ENCODE results near the gene EVI5.
"Not testable (repeated sequence)": the region's sequence is repeated elsewhere in the genome, so short reads cannot be mapped to it uniquely, and the experiment has no call there.

EVI5 gene

GRCh38 chr1:92786111-92786901 lies 1.4 kb upstream of the EVI5 start:
- Histone ChIP-seq H3K9ac (ENCODE audit: low read length) (no peak overlapping the region), H3K4me3 (ENCODE audit: low read length) (no peak overlapping the region), H3K27me3 (ENCODE audit: control insufficient read depth, insufficient read depth, low read length) (no peaks in the 10 kb centered on the region), H3K27ac (ENCODE audit: low read depth, low read length) (no peak overlapping the region), H3K36me3 (ENCODE audit: control insufficient read depth, insufficient read depth, low read length) (no peaks in the 10 kb centered on the region), H3K4me1 (ENCODE audit: control insufficient read depth, insufficient read depth, low read length) (no peaks in the 10 kb centered on the region)

DNA sequence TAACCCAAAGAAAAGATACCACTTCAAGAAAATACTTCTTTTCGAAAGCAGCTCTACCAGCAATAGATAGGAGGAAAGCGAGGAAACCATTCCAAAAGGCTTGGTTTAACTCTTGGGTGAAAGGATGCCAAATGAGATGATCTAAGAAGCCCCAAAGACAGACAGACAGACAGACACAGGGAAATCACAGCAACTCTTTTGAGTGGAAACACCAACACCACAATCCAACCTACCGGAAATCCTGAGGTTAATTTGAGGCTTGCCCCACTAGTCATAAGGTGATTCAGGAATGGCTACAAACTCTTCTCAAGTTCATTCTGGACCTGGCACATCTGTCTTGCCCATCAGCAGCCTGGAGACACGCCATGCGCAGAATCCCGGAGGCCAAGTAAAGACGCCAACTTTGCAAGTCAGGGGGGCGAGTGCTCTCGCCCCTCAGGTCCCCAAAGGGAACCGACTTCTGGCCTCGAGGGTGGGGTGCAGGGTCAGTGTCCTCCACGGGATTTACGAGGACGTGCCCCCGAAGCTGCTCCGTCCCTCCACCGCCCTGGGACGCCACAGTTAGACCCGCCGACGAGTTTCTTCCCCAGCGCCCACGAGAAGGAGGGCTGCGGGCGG lies 778 bp downstream of the EVI5 start:
- Histone ChIP-seq H3K27ac (ENCODE audit: low read depth, low read length) (peak overlapping the region; percentile 99), H3K4me3 (ENCODE audit: low read length) (peak overlapping the region; percentile 72), H3K9ac (ENCODE audit: low read length) (peak overlapping the region; percentile 46), H3K36me3 (ENCODE audit: control insufficient read depth, insufficient read depth, low read length) (no peaks in the 10 kb centered on the region), H3K4me1 (ENCODE audit: control insufficient read depth, insufficient read depth, low read length) (no peaks in the 10 kb centered on the region), H3K27me3 (ENCODE audit: control insufficient read depth, insufficient read depth, low read length) (no peaks in the 10 kb centered on the region)

GRCh38 chr1:92783550-92783949 lies 1.4 kb downstream of the EVI5 start:
- Histone ChIP-seq H3K27ac (ENCODE audit: low read depth, low read length) (peak overlapping the region; percentile 99), H3K4me3 (ENCODE audit: low read length) (peak overlapping the region; percentile 72), H3K9ac (ENCODE audit: low read length) (peak overlapping the region; percentile 46)
- not testable (repeated sequence) for H3K36me3 ChIP-seq (ENCODE audit: control insufficient read depth, insufficient read depth, low read length); H3K4me1 ChIP-seq (ENCODE audit: control insufficient read depth, insufficient read depth, low read length); H3K27me3 ChIP-seq (ENCODE audit: control insufficient read depth, insufficient read depth, low read length)

- no peaks in the 10 kb centered on the region for H3K36me3 ChIP-seq (ENCODE audit: control insufficient read depth, insufficient read depth, low read length)
- H3K27ac ChIP-seq (ENCODE audit: low read depth, low read length) = no peak overlapping the region
- H3K9ac ChIP-seq (ENCODE audit: low read length) = no peak overlapping the region
- no peak overlapping the region for H3K4me3 ChIP-seq (ENCODE audit: low read length)
- peaks cover 3% of the 10 kb centered on the region for H3K4me1 ChIP-seq (ENCODE audit: control insufficient read depth, insufficient read depth, low read length)
- H3K27me3 ChIP-seq (ENCODE audit: control insufficient read depth, insufficient read depth, low read length) = no peaks in the 10 kb centered on the region
Observed at GRCh38 chr1:92778376-92778775, 6.5 kb downstream of the EVI5 start.

- Histone ChIP-seq H3K9ac (ENCODE audit: low read length) (no peak overlapping the region), H3K27ac (ENCODE audit: low read depth, low read length) (no peak overlapping the region), H3K4me1 (ENCODE audit: control insufficient read depth, insufficient read depth, low read length) (peaks cover 3% of the 10 kb centered on the region), H3K36me3 (ENCODE audit: control insufficient read depth, insufficient read depth, low read length) (no peaks in the 10 kb centered on the region), H3K4me3 (ENCODE audit: low read length) (no peak overlapping the region), H3K27me3 (ENCODE audit: control insufficient read depth, insufficient read depth, low read length) (no peaks in the 10 kb centered on the region)
Observed at GRCh38 chr1:92774407-92774806, 10.5 kb downstream of the EVI5 start.

- not testable (repeated sequence) for H3K27ac ChIP-seq (ENCODE audit: low read depth, low read length); H3K9ac ChIP-seq (ENCODE audit: low read length); H3K27me3 ChIP-seq (ENCODE audit: control insufficient read depth, insufficient read depth, low read length); H3K4me1 ChIP-seq (ENCODE audit: control insufficient read depth, insufficient read depth, low read length); H3K4me3 ChIP-seq (ENCODE audit: low read length); H3K36me3 ChIP-seq (ENCODE audit: control insufficient read depth, insufficient read depth, low read length)
Observed at GRCh38 chr1:92773749-92774148, 11.2 kb downstream of the EVI5 start.

DNA sequence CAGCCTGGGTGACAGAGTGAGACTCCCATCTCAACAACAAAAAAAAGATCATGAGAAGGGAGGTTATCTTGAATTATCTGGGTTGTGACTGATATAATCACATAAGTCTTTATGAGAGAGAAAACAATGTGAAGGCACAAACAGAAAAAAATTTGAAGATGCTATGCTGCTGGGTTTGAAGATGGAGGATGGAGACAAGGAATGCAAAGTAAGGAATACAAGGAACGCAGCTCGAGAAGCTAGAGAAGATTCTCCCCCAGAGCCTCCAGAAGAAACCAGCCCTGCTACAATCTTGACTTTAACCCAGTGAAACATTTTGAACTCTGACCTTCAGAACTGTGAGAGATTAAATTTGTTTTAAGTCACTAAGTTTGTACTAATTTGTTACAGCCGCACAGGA lies 15.1 kb downstream of the EVI5 start:
- no peak overlapping the region for H3K27ac ChIP-seq (ENCODE audit: low read depth, low read length)
- H3K9ac ChIP-seq (ENCODE audit: low read length) = no peak overlapping the region
- no peaks in the 10 kb centered on the region for H3K4me1 ChIP-seq (ENCODE audit: control insufficient read depth, insufficient read depth, low read length)
- H3K27me3 ChIP-seq (ENCODE audit: control insufficient read depth, insufficient read depth, low read length) = no peaks in the 10 kb centered on the region
- no peaks in the 10 kb centered on the region for H3K36me3 ChIP-seq (ENCODE audit: control insufficient read depth, insufficient read depth, low read length)
- no peak overlapping the region for H3K4me3 ChIP-seq (ENCODE audit: low read length)

- H3K27me3 ChIP-seq (ENCODE audit: control insufficient read depth, insufficient read depth, low read length) = no peaks in the 10 kb centered on the region
- H3K4me1 ChIP-seq (ENCODE audit: control insufficient read depth, insufficient read depth, low read length) = no peaks in the 10 kb centered on the region
- H3K9ac ChIP-seq (ENCODE audit: low read length) = no peak overlapping the region
- H3K4me3 ChIP-seq (ENCODE audit: low read length) = no peak overlapping the region
- H3K27ac ChIP-seq (ENCODE audit: low read depth, low read length) = no peak overlapping the region
- H3K36me3 ChIP-seq (ENCODE audit: control insufficient read depth, insufficient read depth, low read length) = no peaks in the 10 kb centered on the region
Observed at GRCh38 chr1:92768915-92769314, 16.0 kb downstream of the EVI5 start.

DNA sequence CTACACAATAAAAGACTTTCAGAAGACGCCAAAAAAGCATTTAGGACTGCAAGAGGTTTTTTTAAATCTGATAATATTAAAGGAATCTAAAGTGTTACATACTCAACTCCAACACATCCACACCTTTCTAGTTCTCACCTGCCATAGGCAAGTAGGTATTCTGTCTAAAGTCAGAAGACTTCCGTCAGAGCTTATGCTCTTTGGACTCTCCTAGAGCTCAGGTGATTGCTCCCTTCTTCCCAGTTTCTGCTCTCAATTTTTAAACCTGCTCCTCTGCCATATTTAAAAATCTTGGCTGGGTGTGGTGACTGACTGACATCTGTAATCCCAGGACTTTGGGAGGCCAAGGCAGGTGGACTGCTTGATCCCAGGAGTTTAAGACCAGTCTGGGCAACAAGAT lies 16.6 kb downstream of the EVI5 start:
- H3K27me3 ChIP-seq (ENCODE audit: control insufficient read depth, insufficient read depth, low read length) = no peaks in the 10 kb centered on the region
- no peaks in the 10 kb centered on the region for H3K36me3 ChIP-seq (ENCODE audit: control insufficient read depth, insufficient read depth, low read length)
- H3K4me3 ChIP-seq (ENCODE audit: low read length) = no peak overlapping the region
- H3K27ac ChIP-seq (ENCODE audit: low read depth, low read length) = no peak overlapping the region
- no peaks in the 10 kb centered on the region for H3K4me1 ChIP-seq (ENCODE audit: control insufficient read depth, insufficient read depth, low read length)
- no peak overlapping the region for H3K9ac ChIP-seq (ENCODE audit: low read length)

DNA sequence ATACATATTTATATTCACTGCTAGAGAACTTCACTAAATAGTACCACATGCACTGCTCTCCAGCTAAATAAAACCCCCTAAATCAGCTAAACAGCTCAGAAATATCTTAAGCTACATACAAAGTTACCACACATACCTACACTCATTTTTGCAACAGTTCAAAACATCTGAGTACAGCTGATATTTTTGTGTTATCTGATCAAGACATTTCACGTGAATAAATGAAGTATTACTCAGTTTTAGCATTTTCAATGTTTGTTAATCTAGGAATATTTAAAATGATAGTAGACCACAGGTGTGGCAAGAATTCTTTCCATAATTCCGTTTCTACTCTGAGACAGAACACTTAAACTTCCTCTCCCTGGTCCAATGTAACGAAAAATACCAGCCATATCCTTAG lies 20.8 kb downstream of the EVI5 start:
- H3K4me1 ChIP-seq (ENCODE audit: control insufficient read depth, insufficient read depth, low read length) = no peaks in the 10 kb centered on the region
- H3K4me3 ChIP-seq (ENCODE audit: low read length) = no peak overlapping the region
- H3K27ac ChIP-seq (ENCODE audit: low read depth, low read length) = no peak overlapping the region
- no peaks in the 10 kb centered on the region for H3K27me3 ChIP-seq (ENCODE audit: control insufficient read depth, insufficient read depth, low read length)
- no peaks in the 10 kb centered on the region for H3K36me3 ChIP-seq (ENCODE audit: control insufficient read depth, insufficient read depth, low read length)
- no peak overlapping the region for H3K9ac ChIP-seq (ENCODE audit: low read length)

DNA sequence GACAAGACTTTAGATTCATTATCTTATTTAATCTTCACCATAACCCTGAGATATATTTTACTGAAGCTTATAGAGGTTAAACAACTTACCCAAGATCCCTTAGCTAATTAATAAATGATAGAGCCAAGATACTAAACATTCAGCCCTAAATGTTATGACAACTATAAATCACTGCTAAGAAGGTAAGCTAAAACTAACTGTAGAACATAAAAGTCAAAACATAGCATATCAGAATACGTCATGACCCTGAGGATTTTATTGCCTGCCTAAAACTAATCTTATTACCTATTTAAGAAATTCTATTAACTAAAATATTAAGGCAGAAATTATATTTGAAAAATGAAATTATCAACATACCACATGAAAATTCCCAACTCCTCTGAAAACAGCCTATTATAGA lies 22.6 kb downstream of the EVI5 start:
- Histone ChIP-seq H3K4me1 (ENCODE audit: control insufficient read depth, insufficient read depth, low read length) (no peaks in the 10 kb centered on the region), H3K36me3 (ENCODE audit: control insufficient read depth, insufficient read depth, low read length) (no peaks in the 10 kb centered on the region), H3K27me3 (ENCODE audit: control insufficient read depth, insufficient read depth, low read length) (no peaks in the 10 kb centered on the region), H3K27ac (ENCODE audit: low read depth, low read length) (no peak overlapping the region), H3K4me3 (ENCODE audit: low read length) (no peak overlapping the region), H3K9ac (ENCODE audit: low read length) (no peak overlapping the region)

GRCh38 chr1:92759361-92759760 lies 25.5 kb downstream of the EVI5 start:
- H3K9ac ChIP-seq (ENCODE audit: low read length) = no peak overlapping the region
- H3K27ac ChIP-seq (ENCODE audit: low read depth, low read length) = no peak overlapping the region
- no peaks in the 10 kb centered on the region for H3K4me1 ChIP-seq (ENCODE audit: control insufficient read depth, insufficient read depth, low read length)
- H3K36me3 ChIP-seq (ENCODE audit: control insufficient read depth, insufficient read depth, low read length) = no peaks in the 10 kb centered on the region
- no peak overlapping the region for H3K4me3 ChIP-seq (ENCODE audit: low read length)
- no peaks in the 10 kb centered on the region for H3K27me3 ChIP-seq (ENCODE audit: control insufficient read depth, insufficient read depth, low read length)

- Histone ChIP-seq H3K36me3 (ENCODE audit: control insufficient read depth, insufficient read depth, low read length) (no peaks in the 10 kb centered on the region), H3K9ac (ENCODE audit: low read length) (no peak overlapping the region), H3K27ac (ENCODE audit: low read depth, low read length) (no peak overlapping the region), H3K4me1 (ENCODE audit: control insufficient read depth, insufficient read depth, low read length) (no peaks in the 10 kb centered on the region), H3K4me3 (ENCODE audit: low read length) (no peak overlapping the region), H3K27me3 (ENCODE audit: control insufficient read depth, insufficient read depth, low read length) (no peaks in the 10 kb centered on the region)
Observed at GRCh38 chr1:92756537-92756936, 28.4 kb downstream of the EVI5 start.
